ENCODE measurements around the gene IL11. TPM values are rescaled to one million over a fixed set of nuclear protein-coding genes. Genes with fewer than 3 reads are reported as not detected.
"Not testable (repeated sequence)": the region's sequence is repeated elsewhere in the genome, so short reads cannot be mapped to it uniquely, and the experiment has no call there.

IL11 gene
- 0.40 and 0.41 TPM in 2 replicates for total RNA-seq (2014; rRNA removed; shearing (Covaris generic); ENCODE audit: low replicate concordance)

- H4K20me1 ChIP-seq (ENCODE audit: insufficient read depth, low read depth, low read length) = no peaks in the 10 kb centered on the region; the same call in 1 of the 2 replicates
- H2AFZ ChIP-seq (ENCODE audit: low read length) = no peak within 1 kb of the TSS
- H3K4me1 ChIP-seq (ENCODE audit: low read length) = no peaks in the 10 kb centered on the region
- H3K27me3 ChIP-seq (ENCODE audit: low read length) = no peaks in the 10 kb centered on the region
- H3K4me3 ChIP-seq (ENCODE audit: low read length) = no peak within 1 kb of the TSS
- no peak within 1 kb of the TSS for H3K27ac ChIP-seq (ENCODE audit: low read length)
- H3K79me2 ChIP-seq (ENCODE audit: low read length) = no peaks in the 10 kb centered on the region
- no peaks in the 10 kb centered on the region for H3K9me2 ChIP-seq (replicated peaks; ENCODE audit: insufficient read depth, low read length)
- DNase-seq = no peak
- no peaks in the 10 kb centered on the region for H3K36me3 ChIP-seq (ENCODE audit: insufficient read depth, low read length)
- H3K9ac ChIP-seq (ENCODE audit: low read length) = no peak within 1 kb of the TSS
- H3K4me2 ChIP-seq (ENCODE audit: low read depth, low read length, poor library complexity, severe bottlenecking) = no peak within 1 kb of the TSS
- H3K9me3 ChIP-seq (ENCODE audit: low read length) = no peaks in the 10 kb centered on the region
Measured at GRCh38 chr19:55370305-55370988, at the start of gene IL11. TSS of gene IL11 (minus strand) at chr19:55370463. CDS start at chr19:55370310, 153 bp downstream.

- no peaks in the 10 kb centered on the region for H3K9me2 ChIP-seq (replicated peaks; ENCODE audit: insufficient read depth, low read length)
- H3K4me2 ChIP-seq (ENCODE audit: low read depth, low read length, poor library complexity, severe bottlenecking) = no peak overlapping the region
- H3K9me3 ChIP-seq (ENCODE audit: low read length) = no peaks in the 10 kb centered on the region
- H3K79me2 ChIP-seq (ENCODE audit: low read length) = no peaks in the 10 kb centered on the region
- DNase-seq = no peak
- H4K20me1 ChIP-seq (ENCODE audit: insufficient read depth, low read depth, low read length) = no peaks in the 10 kb centered on the region
- no peak overlapping the region for H3K4me3 ChIP-seq (ENCODE audit: low read length)
- H3K27ac ChIP-seq (ENCODE audit: low read length) = no peak overlapping the region
- no peaks in the 10 kb centered on the region for H3K36me3 ChIP-seq (ENCODE audit: insufficient read depth, low read length)
- H3K9ac ChIP-seq (ENCODE audit: low read length) = no peak overlapping the region
- no peaks in the 10 kb centered on the region for H3K4me1 ChIP-seq (ENCODE audit: low read length)
- H3K27me3 ChIP-seq (ENCODE audit: low read length) = peaks cover 2% of the 10 kb centered on the region; the same call in 1 of the 2 replicates
- no peak overlapping the region for H2AFZ ChIP-seq (ENCODE audit: low read length)
Measured at GRCh38 chr19:55419624-55420236, 49.5 kb upstream of the IL11 start.

DNA sequence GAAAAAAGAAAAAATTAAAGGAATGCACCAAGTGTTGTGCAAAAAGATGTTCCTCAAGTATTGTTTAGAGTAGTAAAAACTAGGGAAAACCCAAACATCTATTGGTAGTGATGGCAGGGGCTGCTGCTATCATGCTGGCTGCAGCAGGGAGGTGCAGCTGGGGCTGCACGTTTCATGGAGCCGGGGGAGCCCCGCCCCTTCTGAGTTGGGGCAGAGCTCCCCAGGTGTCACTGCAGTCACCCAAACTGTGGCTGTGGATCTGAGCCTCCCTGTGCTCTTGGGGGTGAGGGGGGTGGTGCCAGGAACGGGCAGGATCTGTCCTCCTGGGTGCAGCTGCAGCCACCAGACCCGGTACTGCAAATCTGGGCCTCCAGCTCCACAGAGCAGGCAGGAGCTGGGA lies 48.8 kb upstream of the IL11 start:
- Histone ChIP-seq H3K9ac (ENCODE audit: low read length) (no peak overlapping the region), H3K79me2 (ENCODE audit: low read length) (no peaks in the 10 kb centered on the region), H3K27me3 (ENCODE audit: low read length) (peaks cover 2% of the 10 kb centered on the region; the same call in 1 of the 2 replicates), H3K9me3 (ENCODE audit: low read length) (no peaks in the 10 kb centered on the region), H3K4me2 (ENCODE audit: low read depth, low read length, poor library complexity, severe bottlenecking) (no peak overlapping the region), H3K4me3 (ENCODE audit: low read length) (no peak overlapping the region), H3K4me1 (ENCODE audit: low read length) (no peaks in the 10 kb centered on the region), H3K9me2 (replicated peaks; ENCODE audit: insufficient read depth, low read length) (no peaks in the 10 kb centered on the region), H2AFZ (ENCODE audit: low read length) (no peak overlapping the region), H4K20me1 (ENCODE audit: insufficient read depth, low read depth, low read length) (no peaks in the 10 kb centered on the region), H3K36me3 (ENCODE audit: insufficient read depth, low read length) (no peaks in the 10 kb centered on the region), H3K27ac (ENCODE audit: low read length) (no peak overlapping the region)
- DNase-seq = peak; percentile 67

- Histone ChIP-seq H3K9me2 (replicated peaks; ENCODE audit: insufficient read depth, low read length) (no peaks in the 10 kb centered on the region), H3K27me3 (ENCODE audit: low read length) (no peaks in the 10 kb centered on the region; the same call in 1 of the 2 replicates), H3K36me3 (ENCODE audit: insufficient read depth, low read length) (no peaks in the 10 kb centered on the region), H3K9ac (ENCODE audit: low read length) (no peak overlapping the region), H3K4me1 (ENCODE audit: low read length) (no peaks in the 10 kb centered on the region), H4K20me1 (ENCODE audit: insufficient read depth, low read depth, low read length) (no peaks in the 10 kb centered on the region), H3K4me2 (ENCODE audit: low read depth, low read length, poor library complexity, severe bottlenecking) (no peak overlapping the region), H3K4me3 (ENCODE audit: low read length) (no peak overlapping the region), H2AFZ (ENCODE audit: low read length) (no peak overlapping the region), H3K27ac (ENCODE audit: low read length) (no peak overlapping the region), H3K9me3 (ENCODE audit: low read length) (no peaks in the 10 kb centered on the region), H3K79me2 (ENCODE audit: low read length) (no peaks in the 10 kb centered on the region)
- peak; percentile 86 for DNase-seq
Measured at GRCh38 chr19:55418185-55418584, 47.9 kb upstream of the IL11 start.

- Histone ChIP-seq H3K4me3 (ENCODE audit: low read length) (no peak overlapping the region), H3K9me2 (replicated peaks; ENCODE audit: insufficient read depth, low read length) (no peaks in the 10 kb centered on the region), H3K4me2 (ENCODE audit: low read depth, low read length, poor library complexity, severe bottlenecking) (no peak overlapping the region), H3K79me2 (ENCODE audit: low read length) (peaks cover 21% of the 10 kb centered on the region), H2AFZ (ENCODE audit: low read length) (no peak overlapping the region), H3K4me1 (ENCODE audit: low read length) (peaks cover 23% of the 10 kb centered on the region), H3K9ac (ENCODE audit: low read length) (no peak overlapping the region), H4K20me1 (ENCODE audit: insufficient read depth, low read depth, low read length) (peaks cover 21% of the 10 kb centered on the region), H3K9me3 (ENCODE audit: low read length) (no peaks in the 10 kb centered on the region; the same call in 1 of the 2 replicates), H3K27ac (ENCODE audit: low read length) (no peak overlapping the region), H3K36me3 (ENCODE audit: insufficient read depth, low read length) (peaks cover 21% of the 10 kb centered on the region), H3K27me3 (ENCODE audit: low read length) (no peaks in the 10 kb centered on the region)
- DNase-seq = no peak
Measured at GRCh38 chr19:55410168-55410567, 39.9 kb upstream of the IL11 start.

GRCh38 chr19:55409179-55409578 lies 38.9 kb upstream of the IL11 start:
- not testable (repeated sequence) for H3K27ac ChIP-seq (ENCODE audit: low read length); H3K27me3 ChIP-seq (ENCODE audit: low read length); H3K9me2 ChIP-seq (replicated peaks; ENCODE audit: insufficient read depth, low read length); DNase-seq; H2AFZ ChIP-seq (ENCODE audit: low read length); H3K4me2 ChIP-seq (ENCODE audit: low read depth, low read length, poor library complexity, severe bottlenecking); H3K9ac ChIP-seq (ENCODE audit: low read length); H3K9me3 ChIP-seq (ENCODE audit: low read length)
- Histone ChIP-seq H3K4me1 (ENCODE audit: low read length) (peaks cover 23% of the 10 kb centered on the region), H3K36me3 (ENCODE audit: insufficient read depth, low read length) (peaks cover 27% of the 10 kb centered on the region), H3K4me3 (ENCODE audit: low read length) (peak overlapping the region; percentile 36; the same call in 1 of the 2 replicates), H3K79me2 (ENCODE audit: low read length) (peaks cover 21% of the 10 kb centered on the region), H4K20me1 (ENCODE audit: insufficient read depth, low read depth, low read length) (peaks cover 27% of the 10 kb centered on the region)

DNA sequence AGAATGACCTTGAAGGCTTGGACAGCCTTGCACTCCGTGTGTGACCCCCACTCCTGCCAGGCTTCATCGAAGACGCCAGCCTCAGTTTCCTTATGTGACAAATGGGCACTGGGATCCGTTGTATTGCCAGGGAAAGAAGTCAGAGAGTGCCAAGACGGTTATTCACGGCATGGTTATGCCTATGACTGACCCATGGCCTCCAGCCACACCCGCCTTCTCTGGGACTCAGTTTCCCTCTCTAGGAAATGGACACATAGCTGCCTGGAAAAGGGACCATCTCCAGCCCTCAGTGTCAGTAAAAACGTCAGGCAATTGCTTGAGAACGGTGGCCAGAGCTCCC lies 38.2 kb upstream of the IL11 start:
- no peaks in the 10 kb centered on the region; the same call in 1 of the 2 replicates for H3K9me3 ChIP-seq (ENCODE audit: low read length)
- no peak for DNase-seq
- H3K4me2 ChIP-seq (ENCODE audit: low read depth, low read length, poor library complexity, severe bottlenecking) = peak overlapping the region; percentile 40
- H3K9me2 ChIP-seq (replicated peaks; ENCODE audit: insufficient read depth, low read length) = no peaks in the 10 kb centered on the region
- H3K9ac ChIP-seq (ENCODE audit: low read length) = peak overlapping the region; percentile 43
- H3K79me2 ChIP-seq (ENCODE audit: low read length) = peaks cover 21% of the 10 kb centered on the region
- peaks cover 23% of the 10 kb centered on the region for H3K4me1 ChIP-seq (ENCODE audit: low read length)
- peak overlapping the region; percentile 32 for H2AFZ ChIP-seq (ENCODE audit: low read length)
- peak overlapping the region; percentile 36; the same call in 1 of the 2 replicates for H3K4me3 ChIP-seq (ENCODE audit: low read length)
- H3K27ac ChIP-seq (ENCODE audit: low read length) = peak overlapping the region; percentile 84
- no peaks in the 10 kb centered on the region for H3K27me3 ChIP-seq (ENCODE audit: low read length)
- peaks cover 32% of the 10 kb centered on the region for H3K36me3 ChIP-seq (ENCODE audit: insufficient read depth, low read length)
- peaks cover 31% of the 10 kb centered on the region for H4K20me1 ChIP-seq (ENCODE audit: insufficient read depth, low read depth, low read length)

DNA sequence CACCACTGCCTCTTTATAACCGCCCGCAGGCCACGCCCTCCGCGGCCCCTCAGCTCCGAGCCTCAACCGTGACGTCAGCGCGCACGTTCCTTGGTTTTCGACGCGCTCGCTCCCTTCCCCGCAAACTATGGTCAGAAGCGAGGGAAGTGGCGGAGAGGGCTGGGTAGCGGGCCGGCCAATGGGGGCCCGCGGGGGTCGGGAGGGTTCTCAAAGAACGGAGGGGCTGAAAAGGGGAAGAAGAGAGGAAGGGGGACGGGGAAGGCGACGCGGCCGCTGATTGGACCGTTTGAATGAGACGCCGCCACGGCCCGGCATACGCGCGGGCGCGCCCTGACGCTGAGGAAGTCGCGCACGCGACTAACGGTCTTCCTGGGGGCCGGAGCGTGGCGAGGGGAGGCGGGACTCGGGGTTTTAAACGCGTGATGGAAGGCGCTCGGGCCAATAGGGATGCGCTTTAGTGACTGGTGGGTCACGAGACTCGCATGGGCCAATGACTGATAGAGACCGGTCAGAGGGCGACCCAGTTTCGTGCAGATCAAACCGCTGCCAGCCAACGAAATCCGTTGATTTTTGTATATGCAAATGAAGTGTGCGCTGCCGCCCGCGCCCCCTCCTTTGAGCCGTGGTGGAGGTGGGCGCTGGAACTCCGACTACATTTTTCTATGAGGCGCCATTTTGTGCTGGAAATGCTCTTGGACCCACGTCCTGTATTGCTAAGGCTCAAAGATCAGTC lies 37.7 kb upstream of the IL11 start:
- H3K27ac ChIP-seq (ENCODE audit: low read length) = peak overlapping the region; percentile 84
- peak overlapping the region; percentile 32 for H2AFZ ChIP-seq (ENCODE audit: low read length)
- H3K36me3 ChIP-seq (ENCODE audit: insufficient read depth, low read length) = peaks cover 37% of the 10 kb centered on the region
- peak overlapping the region; percentile 99 for H3K4me3 ChIP-seq (ENCODE audit: low read length)
- peak overlapping the region; percentile 98 for H3K4me2 ChIP-seq (ENCODE audit: low read depth, low read length, poor library complexity, severe bottlenecking)
- no peaks in the 10 kb centered on the region for H3K9me2 ChIP-seq (replicated peaks; ENCODE audit: insufficient read depth, low read length)
- H4K20me1 ChIP-seq (ENCODE audit: insufficient read depth, low read depth, low read length) = peaks cover 36% of the 10 kb centered on the region
- H3K79me2 ChIP-seq (ENCODE audit: low read length) = peaks cover 21% of the 10 kb centered on the region
- H3K4me1 ChIP-seq (ENCODE audit: low read length) = peaks cover 23% of the 10 kb centered on the region
- no peaks in the 10 kb centered on the region for H3K27me3 ChIP-seq (ENCODE audit: low read length)
- peak overlapping the region; percentile 100 for H3K9ac ChIP-seq (ENCODE audit: low read length)
- DNase-seq = peak; percentile 100
- no peaks in the 10 kb centered on the region; the same call in 1 of the 2 replicates for H3K9me3 ChIP-seq (ENCODE audit: low read length)
